Activated T-helper 2 cell treated with anti-CD3 and anti-CD28 coated beads, Interferon-gamma antibody, Interleukin-2, Interleukin-4, amounts not matched to agents 10 μg/mL and 5 μg/mL and 100 μg/mL, durations not matched to agents 14 hours and 24 hours and 36 hours (primary cell): Measurements from ENCODE around the gene CYGB. TPM values are rescaled to one million over a fixed set of nuclear protein-coding genes. Genes with fewer than 3 reads are reported as not detected.

Experiments
- DNase-seq: peaks from one replicate; pipeline ENCODE4 v3.0.0; 2021; ENCODE audit warnings: low spot score
- H3K27ac Mint-ChIP-seq: one replicate; pipeline ENCODE4 v1.8.0; 2021; ENCODE audit warnings: mixed read lengths
- H3K27me3 Mint-ChIP-seq: one replicate; pipeline ENCODE4 v1.8.0; 2021; ENCODE audit warnings: low read depth, mixed read lengths
- H3K36me3 Mint-ChIP-seq: one replicate; pipeline ENCODE4 v1.8.0; 2021; ENCODE audit warnings: low read depth, mixed read lengths
- H3K4me1 Mint-ChIP-seq: one replicate; pipeline ENCODE4 v1.8.0; 2021; ENCODE audit warnings: low read depth, mixed read lengths
- H3K4me3 Mint-ChIP-seq: one replicate; pipeline ENCODE4 v1.8.0; 2021; ENCODE audit warnings: low read depth, mild to moderate bottlenecking, moderate library complexity, mixed read lengths
- H3K9me3 Mint-ChIP-seq: one replicate; pipeline ENCODE4 v1.8.0; 2021; ENCODE audit warnings: mixed read lengths
- intact Hi-C: fragments of 100-400 bp; cut with micrococcal nuclease; formaldehyde crosslinking; loops from one replicate; pipeline ENCODE4 v1.15.1; 2023
- total RNA-seq: library from RNA; stranded (reverse); gene quantifications from 2 replicates; pipeline ENCODE4 v1.2.3, GENCODE V29; 2022

Gene CYGB
- total RNA-seq, result not detected in 2 replicates

DNA sequence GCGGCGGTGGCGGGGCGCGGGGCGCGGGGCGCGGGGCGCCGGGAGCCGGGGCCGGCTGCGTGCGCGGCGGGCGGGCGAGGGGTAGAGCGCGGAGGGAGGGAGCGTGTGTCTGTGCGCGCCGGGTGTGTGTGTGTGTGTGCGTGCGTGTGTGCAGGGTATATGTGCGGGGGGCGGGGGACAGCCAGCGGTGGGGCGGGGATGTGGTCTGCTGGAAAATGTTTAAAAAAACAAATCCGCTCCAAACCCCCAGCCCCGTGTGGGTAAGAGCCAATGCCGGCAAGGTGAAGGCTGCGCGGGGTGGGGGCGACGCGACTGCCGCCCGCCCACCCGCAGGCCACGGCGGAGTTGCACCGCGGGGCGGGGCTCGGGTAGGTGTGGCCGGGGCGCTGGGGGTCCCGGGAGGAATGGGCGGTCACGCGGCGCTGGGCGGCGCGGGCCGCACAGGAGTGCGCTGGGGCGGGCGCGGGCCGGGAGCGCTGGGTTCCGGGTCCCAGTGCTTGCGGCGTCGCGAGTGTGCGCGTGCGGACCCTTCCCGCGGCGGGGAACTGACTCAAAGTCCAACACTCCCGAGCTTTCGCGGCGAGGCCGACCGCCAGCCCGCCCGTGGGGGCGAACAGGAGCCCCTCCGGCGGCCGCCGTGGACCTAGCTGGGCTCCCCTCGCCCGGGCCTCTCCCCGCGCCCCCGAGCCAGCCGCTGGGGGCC lies at the start of gene CYGB:
CYGB (minus strand) TSS at position 132 of the 703 bp plus-strand sequence. CDS start 167 bp downstream, outside the sequence.
- Mint-ChIP-seq H3K9me3 (no peaks in the 10 kb centered on the region), H3K4me1 (no peaks in the 10 kb centered on the region), H3K27me3 (peaks cover 59% of the 10 kb centered on the region), H3K27ac (no peak within 1 kb of the TSS), H3K4me3 (no peak within 1 kb of the TSS), H3K36me3 (no peaks in the 10 kb centered on the region)
- intact Hi-C loops, result no loop called here
- DNase-seq, result no peak

DNA sequence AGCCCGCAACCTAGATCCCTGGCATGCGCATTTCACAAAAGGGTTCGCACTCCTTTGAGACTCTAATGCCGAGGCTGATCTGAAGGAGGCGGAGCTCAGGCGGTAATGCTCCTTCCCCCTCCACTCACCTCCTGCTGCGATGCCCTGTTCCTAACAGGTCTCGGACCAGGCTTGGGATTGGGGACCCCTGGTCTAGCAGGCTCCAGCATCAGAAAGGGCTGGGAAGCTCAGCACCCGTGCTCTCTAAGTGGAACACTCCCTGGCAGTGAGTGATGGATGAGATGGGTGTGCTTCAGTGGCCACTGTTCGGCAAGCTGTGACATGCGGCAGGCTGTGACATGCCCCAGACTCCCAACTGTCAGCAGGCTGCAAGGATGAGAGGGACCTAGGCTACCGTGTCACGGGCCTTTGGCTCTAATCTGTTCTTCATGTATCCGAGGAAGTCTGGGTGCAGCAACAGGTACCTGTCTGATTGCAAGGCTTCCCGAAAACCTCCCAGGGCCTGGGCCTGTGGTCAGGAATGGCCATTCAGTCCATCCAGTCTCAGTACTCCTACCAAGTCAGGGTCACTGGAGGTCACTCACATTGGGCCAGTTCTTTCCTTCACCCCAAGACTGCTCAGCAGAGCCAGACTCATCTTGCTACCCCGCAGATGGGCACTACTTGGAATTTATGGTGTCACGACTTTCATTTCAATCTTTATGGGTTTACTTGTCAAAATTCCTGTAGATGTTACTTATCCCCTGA lies 49.4 kb upstream of the CYGB start:
- intact Hi-C loops, result no loop called here
- H3K27me3 Mint-ChIP-seq, result peaks cover 63% of the 10 kb centered on the region
- H3K27ac Mint-ChIP-seq, result no peak overlapping the region
- no peaks in the 10 kb centered on the region for H3K36me3 Mint-ChIP-seq
- no peaks in the 10 kb centered on the region for H3K9me3 Mint-ChIP-seq
- H3K4me3 Mint-ChIP-seq, result no peak overlapping the region
- no peak for DNase-seq
- H3K4me1 Mint-ChIP-seq, result no peaks in the 10 kb centered on the region

DNA sequence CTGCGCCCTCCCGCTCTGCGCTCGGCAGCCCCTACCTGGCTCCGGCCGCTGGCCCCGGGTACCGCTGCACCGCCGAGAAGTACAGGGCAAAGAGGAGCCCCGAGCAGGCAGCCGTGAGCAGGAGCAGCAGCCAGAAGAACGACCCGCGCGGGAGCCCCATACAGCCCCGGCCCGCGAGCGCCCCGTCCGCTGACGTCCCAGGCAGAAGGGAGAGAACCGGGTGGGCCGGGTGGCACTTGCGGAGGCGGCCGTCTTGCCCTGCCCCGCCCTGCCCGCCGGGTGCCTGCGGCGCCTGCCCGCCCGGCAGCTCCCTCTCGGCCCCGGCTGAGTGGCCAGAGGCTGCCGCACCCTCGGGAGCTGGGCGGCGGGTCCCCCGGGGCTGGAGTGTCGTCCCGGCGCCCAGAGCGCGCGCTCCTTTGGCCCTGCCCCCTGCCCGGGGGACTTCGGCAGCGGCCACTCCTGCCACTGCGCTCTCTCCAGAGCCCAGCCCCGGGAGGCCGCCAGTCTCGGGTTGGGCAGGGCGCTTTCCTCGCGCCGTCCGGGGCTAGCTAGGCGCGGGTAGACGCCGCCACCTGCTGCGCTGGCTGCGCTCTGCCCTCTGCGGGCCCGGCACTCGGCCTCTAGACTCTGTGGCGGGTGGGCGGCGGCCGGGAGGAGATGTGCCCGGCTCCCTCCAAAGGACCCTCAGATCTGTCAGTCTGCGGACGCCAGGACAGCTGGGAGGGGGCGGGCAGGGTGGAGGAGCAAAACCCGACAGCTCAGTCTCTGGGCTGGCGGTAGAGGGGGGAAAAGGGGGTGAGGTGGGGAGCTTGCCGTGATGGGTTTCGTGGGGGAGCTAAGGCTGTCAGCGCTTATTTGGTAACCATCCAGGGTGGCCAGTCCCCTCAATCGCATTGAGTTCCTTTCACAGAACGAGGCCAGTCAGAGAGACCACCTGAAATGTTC lies 48.4 kb upstream of the CYGB start, which contains the start of gene ST6GALNAC2:
ST6GALNAC2 (minus strand) TSS at position 212 of the 945 bp plus-strand sequence; CDS start at position 160, 52 bp downstream.
- H3K4me1 Mint-ChIP-seq, result no peaks in the 10 kb centered on the region
- DNase-seq, result no peak
- H3K27ac Mint-ChIP-seq, result no peak within 1 kb of the TSS
- H3K9me3 Mint-ChIP-seq, result no peaks in the 10 kb centered on the region
- intact Hi-C loops, result no loop called here
- no peaks in the 10 kb centered on the region for H3K36me3 Mint-ChIP-seq
- peak within 1 kb of the TSS; percentile 51 for H3K4me3 Mint-ChIP-seq
- peaks cover 61% of the 10 kb centered on the region for H3K27me3 Mint-ChIP-seq

- Mint-ChIP-seq H3K4me1 (no peaks in the 10 kb centered on the region), H3K36me3 (no peaks in the 10 kb centered on the region), H3K4me3 (peak overlapping the region; percentile 51), H3K27me3 (peaks cover 61% of the 10 kb centered on the region), H3K27ac (no peak overlapping the region), H3K9me3 (no peaks in the 10 kb centered on the region)
- no peak for DNase-seq
- intact Hi-C loops, result no loop called here
Observed at GRCh38 chr17:76585033-76585648, 47.6 kb upstream of the CYGB start.

DNA sequence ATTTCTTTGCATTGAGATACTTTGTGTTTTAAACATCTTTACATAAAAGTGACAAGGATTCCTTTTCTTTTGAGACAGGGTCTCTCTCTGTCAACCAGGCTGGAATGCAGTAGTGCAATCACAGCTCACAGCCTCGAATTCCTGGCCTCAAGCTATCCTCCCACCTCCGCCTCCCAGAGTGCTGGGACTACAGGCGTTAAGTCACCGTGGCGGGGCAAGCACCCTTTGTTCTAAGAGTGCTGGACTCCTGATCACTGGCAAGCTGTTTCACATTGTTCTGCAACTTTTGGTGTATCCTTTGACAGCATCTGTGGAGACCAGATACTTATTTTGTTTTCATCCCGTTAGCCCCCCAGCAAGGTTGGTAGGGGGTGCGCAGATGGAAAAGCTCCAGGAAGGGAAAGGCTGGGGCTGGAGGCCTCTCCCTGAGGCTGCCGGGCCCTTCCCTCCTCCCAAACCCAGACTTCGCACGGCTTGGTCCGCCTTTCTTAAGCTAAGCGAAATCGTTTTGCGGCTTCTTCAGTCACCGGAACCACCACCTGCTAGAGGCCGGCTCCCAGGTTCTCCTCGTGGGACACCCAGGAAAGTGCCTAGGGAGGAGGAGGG lies 47.0 kb upstream of the CYGB start:
- Mint-ChIP-seq H3K36me3 (no peaks in the 10 kb centered on the region), H3K4me3 (peak overlapping the region; percentile 51), H3K4me1 (peaks cover 2% of the 10 kb centered on the region), H3K9me3 (no peaks in the 10 kb centered on the region), H3K27ac (no peak overlapping the region), H3K27me3 (peaks cover 59% of the 10 kb centered on the region)
- no peak for DNase-seq
- intact Hi-C loops, result no loop called here

DNA sequence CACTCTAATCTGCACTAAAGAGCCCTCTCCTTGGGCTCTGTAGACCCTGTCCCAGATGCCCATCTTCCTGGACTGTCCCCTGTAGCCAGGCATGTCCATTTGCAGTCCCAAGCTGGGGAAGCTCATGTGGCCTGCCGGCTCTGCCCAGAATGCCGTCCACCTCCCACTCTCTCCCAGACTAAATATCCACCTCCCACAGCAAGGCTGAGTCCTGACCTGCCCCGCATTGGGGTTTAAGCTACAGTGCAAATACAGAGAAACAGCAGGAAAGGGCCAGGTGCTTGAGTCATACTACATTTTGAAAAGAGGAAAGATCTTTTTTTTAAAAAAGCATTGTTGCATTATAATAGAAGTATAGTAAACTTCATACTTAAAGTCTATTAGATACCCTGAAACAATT lies 45.2 kb upstream of the CYGB start:
- Mint-ChIP-seq H3K27ac (no peak overlapping the region), H3K9me3 (no peaks in the 10 kb centered on the region), H3K36me3 (no peaks in the 10 kb centered on the region), H3K4me1 (peaks cover 2% of the 10 kb centered on the region), H3K4me3 (no peak overlapping the region), H3K27me3 (peaks cover 44% of the 10 kb centered on the region)
- no peak for DNase-seq
- intact Hi-C loops, result no loop called here

DNA sequence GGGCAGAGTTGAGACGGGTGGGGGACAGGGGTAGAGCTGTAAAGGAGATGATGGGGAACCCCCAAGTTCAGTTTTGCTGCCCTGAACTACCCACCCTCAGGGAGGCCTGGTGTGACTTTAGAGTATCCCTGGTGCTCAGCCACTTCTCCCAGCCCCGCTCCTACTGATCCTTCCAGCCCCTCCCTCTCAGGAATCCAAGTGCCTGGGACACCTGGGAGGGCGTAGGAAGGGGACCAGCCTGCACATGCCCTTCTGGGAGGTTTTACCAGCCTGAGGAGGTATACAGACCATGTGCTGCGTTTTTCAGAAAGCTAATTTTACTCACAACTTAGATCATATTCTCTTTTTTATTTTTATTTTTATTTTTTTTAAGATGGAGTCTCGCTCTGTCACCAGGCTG lies 44.0 kb upstream of the CYGB start:
- no peak overlapping the region for H3K27ac Mint-ChIP-seq
- no peaks in the 10 kb centered on the region for H3K9me3 Mint-ChIP-seq
- peaks cover 34% of the 10 kb centered on the region for H3K27me3 Mint-ChIP-seq
- DNase-seq, result no peak
- no peak overlapping the region for H3K4me3 Mint-ChIP-seq
- peaks cover 2% of the 10 kb centered on the region for H3K4me1 Mint-ChIP-seq
- intact Hi-C loops, result no loop called here
- H3K36me3 Mint-ChIP-seq, result no peaks in the 10 kb centered on the region

DNA sequence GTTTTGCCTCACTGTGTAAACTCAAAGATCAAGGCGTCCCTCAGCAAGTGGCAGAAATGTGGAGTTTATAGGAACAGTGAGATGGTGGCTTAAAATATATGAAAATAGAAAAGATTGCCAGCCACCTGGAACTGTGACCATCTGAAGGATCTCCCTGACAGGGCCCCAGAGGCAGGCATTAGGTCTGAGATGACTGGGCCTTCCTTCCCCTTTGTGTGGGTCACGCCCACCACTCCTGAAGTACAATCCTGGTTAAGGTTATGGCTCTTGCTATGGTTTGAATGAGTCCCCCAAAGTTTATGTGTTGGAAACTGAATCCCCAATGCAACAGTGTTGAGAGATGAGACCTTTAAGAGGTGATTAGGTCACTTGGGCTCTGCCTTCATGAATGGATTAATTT lies 41.8 kb upstream of the CYGB start:
- peaks cover 2% of the 10 kb centered on the region for H3K4me1 Mint-ChIP-seq
- H3K9me3 Mint-ChIP-seq, result no peaks in the 10 kb centered on the region
- no peak overlapping the region for H3K27ac Mint-ChIP-seq
- H3K4me3 Mint-ChIP-seq, result no peak overlapping the region
- no peak for DNase-seq
- H3K27me3 Mint-ChIP-seq, result peaks cover 20% of the 10 kb centered on the region
- intact Hi-C loops, result no loop called here
- no peaks in the 10 kb centered on the region for H3K36me3 Mint-ChIP-seq

DNA sequence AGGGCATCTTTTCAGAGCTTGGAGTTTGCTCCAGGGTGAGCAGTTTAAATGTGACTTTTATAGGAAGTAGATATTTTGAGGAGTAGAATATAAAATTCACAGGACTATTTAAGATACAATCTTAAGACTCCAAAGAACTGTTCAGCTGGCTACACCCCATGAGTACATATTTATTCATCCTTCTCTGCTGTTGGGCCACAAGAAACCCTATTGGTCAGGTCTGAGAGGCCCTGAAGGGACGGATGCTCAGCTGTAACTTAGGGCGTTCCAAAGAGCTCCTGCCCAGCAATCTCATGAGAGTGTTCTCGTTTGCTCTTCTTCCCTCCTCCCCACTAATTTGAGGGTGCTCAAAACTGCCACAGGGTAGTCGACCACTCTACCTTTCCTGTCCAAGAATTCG lies 40.9 kb upstream of the CYGB start:
- no peak for DNase-seq
- Mint-ChIP-seq H3K27me3 (peaks cover 11% of the 10 kb centered on the region), H3K36me3 (no peaks in the 10 kb centered on the region), H3K27ac (no peak overlapping the region), H3K4me3 (no peak overlapping the region), H3K9me3 (no peaks in the 10 kb centered on the region), H3K4me1 (peaks cover 2% of the 10 kb centered on the region)
- intact Hi-C loops, result no loop called here

DNA sequence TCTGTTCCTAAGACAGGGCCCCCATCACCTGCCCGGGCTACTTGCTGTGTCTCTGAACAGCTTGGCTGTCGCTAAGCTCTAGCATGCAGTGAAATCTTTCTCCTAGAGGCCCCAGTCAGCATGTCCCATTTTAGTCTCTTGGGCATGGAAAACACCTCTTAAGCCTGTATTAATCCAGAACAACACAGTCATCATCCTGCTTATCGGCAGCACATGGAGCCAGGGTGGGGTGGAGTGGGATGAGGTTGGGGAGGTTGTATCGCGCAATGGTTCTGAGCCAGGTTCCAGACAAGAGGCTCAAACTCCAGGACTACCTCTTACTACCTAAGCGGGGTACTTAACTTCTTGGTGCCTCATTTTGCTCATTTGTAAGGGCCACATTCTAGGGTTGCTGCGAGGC lies 40.4 kb upstream of the CYGB start:
- no peak overlapping the region for H3K27ac Mint-ChIP-seq
- intact Hi-C loops, result no loop called here
- peaks cover 6% of the 10 kb centered on the region for H3K27me3 Mint-ChIP-seq
- H3K36me3 Mint-ChIP-seq, result no peaks in the 10 kb centered on the region
- H3K9me3 Mint-ChIP-seq, result no peaks in the 10 kb centered on the region
- H3K4me1 Mint-ChIP-seq, result peaks cover 2% of the 10 kb centered on the region
- H3K4me3 Mint-ChIP-seq, result no peak overlapping the region
- no peak for DNase-seq

DNA sequence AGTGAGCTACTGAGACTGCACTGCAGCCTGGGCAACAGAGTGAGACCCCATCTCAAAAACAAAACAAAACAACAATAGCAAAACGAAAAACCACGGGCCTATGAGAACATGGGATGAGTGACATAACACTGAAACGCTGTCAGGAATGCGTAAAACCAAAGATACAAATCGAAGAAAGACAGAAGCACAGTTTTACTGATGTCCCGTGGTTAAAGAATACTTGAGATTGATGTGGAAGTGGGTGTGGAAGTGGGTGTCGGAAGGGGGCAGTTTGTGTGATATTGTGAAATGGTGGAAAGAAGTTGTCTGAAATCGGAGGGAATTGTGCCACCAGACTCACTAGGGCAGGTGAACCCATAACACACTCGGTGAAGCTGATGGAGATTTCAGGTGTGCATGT lies 38.7 kb upstream of the CYGB start:
- Mint-ChIP-seq H3K4me3 (no peak overlapping the region), H3K4me1 (peaks cover 2% of the 10 kb centered on the region), H3K27me3 (no peaks in the 10 kb centered on the region), H3K36me3 (no peaks in the 10 kb centered on the region), H3K9me3 (no peaks in the 10 kb centered on the region), H3K27ac (no peak overlapping the region)
- intact Hi-C loops, result no loop called here
- no peak for DNase-seq

DNA sequence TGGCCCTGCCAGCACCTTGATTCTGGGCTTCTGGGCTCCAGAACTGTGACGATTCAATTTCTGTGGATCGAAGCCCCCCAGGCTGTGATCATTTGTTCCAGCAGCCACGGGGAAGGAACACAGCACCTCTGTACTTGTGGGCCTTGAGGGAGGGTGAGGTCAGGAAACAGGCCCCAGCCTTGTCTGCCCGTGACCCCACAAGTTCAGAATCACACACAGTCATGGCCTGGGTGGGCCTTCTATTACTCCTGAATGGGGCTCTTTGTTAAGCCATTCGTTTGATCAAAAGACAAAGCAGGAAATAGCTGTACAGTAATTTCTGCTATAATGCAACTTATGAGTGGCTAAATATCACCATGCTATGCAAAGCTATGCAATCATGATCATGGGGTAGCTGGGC lies 38.1 kb upstream of the CYGB start:
- intact Hi-C loops, result no loop called here
- Mint-ChIP-seq H3K9me3 (no peaks in the 10 kb centered on the region), H3K4me1 (peaks cover 2% of the 10 kb centered on the region)

More for the DNA sequence above, 38.1 kb upstream of the CYGB start:
- Mint-ChIP-seq H3K36me3 (no peaks in the 10 kb centered on the region), H3K27ac (no peak overlapping the region), H3K4me3 (no peak overlapping the region), H3K27me3 (no peaks in the 10 kb centered on the region)
- no peak for DNase-seq
